Stimulated activated CD4-positive, alpha-beta T cell treated with anti-CD3 and anti-CD28 coated beads, Interleukin-12 subunit alpha, Interleukin-12 subunit beta, amount 100 ng/mL, for 4 hours (primary cell): ENCODE data around the gene KLHL8.

Source experiments
- DNase-seq: peaks from one replicate; pipeline ENCODE4 v3.0.0-alpha.2; 2020

Gene KLHL8

GRCh38 chr4:87118826-87119225 lies 101.6 kb downstream of the KLHL8 start:
- no peak for DNase-seq

- no peak for DNase-seq
Observed at GRCh38 chr4:87118421-87118820, 102.0 kb downstream of the KLHL8 start.

- DNase-seq, result no peak
Observed at GRCh38 chr4:87117732-87118075, 102.7 kb downstream of the KLHL8 start.

GRCh38 chr4:87117051-87117731 lies 103.2 kb downstream of the KLHL8 start:
- no peak for DNase-seq

- no peak for DNase-seq
Observed at GRCh38 chr4:87116231-87116630, 104.2 kb downstream of the KLHL8 start.

GRCh38 chr4:87114245-87115062 lies 106.0 kb downstream of the KLHL8 start:
- no peak for DNase-seq

- DNase-seq, result no peak
Observed at GRCh38 chr4:87112063-87112462, 108.4 kb downstream of the KLHL8 start.
